ENCODE results near the gene SLC12A5.

- TF ChIP-seq POLR2A (IDR thresholded peaks at IDR 0.05) (no peak), CTCF (IDR thresholded peaks at IDR 0.05) (no peak), EP300 (IDR thresholded peaks at IDR 0.05) (no peak)
Measured at GRCh38 chr20:46035713-46036112, 6.7 kb downstream of the SLC12A5 start.
